Transverse colon (tissue), 3 donors: ENCODE measurements around the gene UBFD1.

Source experiments
- CTCF ChIP-seq, 5 experiments: fragments of 200-600 bp in 3 of 5; fragments of 450-650 bp in 2 of 5; sonication (generic) in 3 of 5; IDR thresholded peaks; 1 replicate in 2 of 5; 2 replicates in 3 of 5; pipeline ENCODE4 v1.5.1; 2016 to 2017; ENCODE audit warnings: antibody characterized with exemption in 5 of 5, inconsistent platforms in 3 of 5, mild to moderate bottlenecking in 2 of 5, moderate library complexity in 1 of 5
- EP300 ChIP-seq: sonication (generic); formaldehyde crosslinking; IDR thresholded peaks from one replicate; pipeline ENCODE4 v1.6.1; 2017; ENCODE audit warnings: antibody characterized with exemption, low read depth

- no peak for TF ChIP-seq EP300
- no peak for TF ChIP-seq CTCF (IDR thresholded peaks at IDR 0.05)
Observed at GRCh38 chr16:23557779-23558702, 514 bp downstream of the UBFD1 start.
